Skeletal muscle satellite cell (primary cell): ENCODE results near the gene NIPBL.
"Not testable (repeated sequence)": the region's sequence is repeated elsewhere in the genome, so short reads cannot be mapped to it uniquely, and the experiment has no call there.

ENCODE experiments used
- H3K27me3 ChIP-seq: 2 replicates; pipeline ENCODE4 v1.7.0; 2013; ENCODE audit warnings: low read length; ENCODE audit not compliant: control insufficient read depth, insufficient read depth
- H3K36me3 ChIP-seq: 2 replicates; pipeline ENCODE4 v1.7.0; 2013; ENCODE audit warnings: mild to moderate bottlenecking, control low read depth, low read length; ENCODE audit not compliant: insufficient read depth
- H3K4me1 ChIP-seq: 2 replicates; pipeline ENCODE4 v1.7.0; 2013; ENCODE audit warnings: low read length; ENCODE audit not compliant: control insufficient read depth, insufficient read depth
- H3K4me2 ChIP-seq: 2 replicates; pipeline ENCODE4 v1.7.0; 2013; ENCODE audit warnings: mild to moderate bottlenecking, low read length
- H3K4me3 ChIP-seq: 2 replicates; pipeline ENCODE4 v1.7.0; 2013; ENCODE audit warnings: low read length
- H3K9ac ChIP-seq: 2 replicates; pipeline ENCODE4 v1.7.0; 2013; ENCODE audit warnings: mild to moderate bottlenecking, low read depth, low read length, moderate library complexity
- H3K9me3 ChIP-seq: replicated peaks from 2 replicates; pipeline ENCODE4 v1.7.0; 2013; ENCODE audit warnings: mild to moderate bottlenecking, control low read depth, low read length

Gene NIPBL

GRCh38 chr5:36916614-36917013, 40.0 kb downstream of the NIPBL start:
- not testable (repeated sequence) for H3K27me3 ChIP-seq, H3K4me3 ChIP-seq, H3K36me3 ChIP-seq, H3K4me1 ChIP-seq, H3K9ac ChIP-seq, H3K9me3 ChIP-seq, H3K4me2 ChIP-seq

- not testable (repeated sequence) for H3K4me2 ChIP-seq, H3K4me1 ChIP-seq, H3K36me3 ChIP-seq, H3K4me3 ChIP-seq, H3K27me3 ChIP-seq, H3K9ac ChIP-seq, H3K9me3 ChIP-seq
Measured at GRCh38 chr5:36917358-36917757, 40.8 kb downstream of the NIPBL start.

- no peaks in the 10 kb centered on the region for H3K9me3 ChIP-seq
- H3K27me3 ChIP-seq, result no peaks in the 10 kb centered on the region
- H3K4me2 ChIP-seq, result no peak overlapping the region
- no peak overlapping the region for H3K9ac ChIP-seq
- no peak overlapping the region for H3K4me3 ChIP-seq
- H3K4me1 ChIP-seq, result peaks cover 5% of the 10 kb centered on the region
- H3K36me3 ChIP-seq, result no peaks in the 10 kb centered on the region
Measured at GRCh38 chr5:36919238-36919637, 42.7 kb downstream of the NIPBL start.

- H3K9me3 ChIP-seq, result no peaks in the 10 kb centered on the region
- H3K27me3 ChIP-seq, result no peaks in the 10 kb centered on the region
- no peak overlapping the region for H3K9ac ChIP-seq
- peaks cover 5% of the 10 kb centered on the region for H3K4me1 ChIP-seq
- H3K4me3 ChIP-seq, result no peak overlapping the region
- H3K4me2 ChIP-seq, result no peak overlapping the region
- no peaks in the 10 kb centered on the region for H3K36me3 ChIP-seq
Measured at GRCh38 chr5:36919650-36920049, 43.1 kb downstream of the NIPBL start.

- H3K4me1 ChIP-seq, result peaks cover 16% of the 10 kb centered on the region
- no peak overlapping the region for H3K4me3 ChIP-seq
- peak overlapping the region; percentile 41 for H3K4me2 ChIP-seq
- H3K9me3 ChIP-seq, result no peaks in the 10 kb centered on the region
- no peaks in the 10 kb centered on the region for H3K27me3 ChIP-seq
- H3K36me3 ChIP-seq, result no peaks in the 10 kb centered on the region
- no peak overlapping the region for H3K9ac ChIP-seq
Measured at GRCh38 chr5:36928947-36929346, 52.4 kb downstream of the NIPBL start.

- Histone ChIP-seq H3K27me3 (no peaks in the 10 kb centered on the region), H3K36me3 (no peaks in the 10 kb centered on the region), H3K9me3 (no peaks in the 10 kb centered on the region), H3K9ac (no peak overlapping the region), H3K4me2 (no peak overlapping the region), H3K4me1 (peaks cover 16% of the 10 kb centered on the region), H3K4me3 (no peak overlapping the region)
Measured at GRCh38 chr5:36929438-36929837, 52.9 kb downstream of the NIPBL start.

- no peak overlapping the region for H3K4me3 ChIP-seq
- H3K4me2 ChIP-seq, result no peak overlapping the region
- no peaks in the 10 kb centered on the region for H3K36me3 ChIP-seq
- H3K9me3 ChIP-seq, result no peaks in the 10 kb centered on the region
- no peak overlapping the region for H3K9ac ChIP-seq
- no peaks in the 10 kb centered on the region for H3K27me3 ChIP-seq
- peaks cover 16% of the 10 kb centered on the region for H3K4me1 ChIP-seq
Measured at GRCh38 chr5:36932056-36932455, 55.5 kb downstream of the NIPBL start.

GRCh38 chr5:36932699-36933098, 56.1 kb downstream of the NIPBL start:
- H3K9me3 ChIP-seq, result no peaks in the 10 kb centered on the region
- no peaks in the 10 kb centered on the region for H3K36me3 ChIP-seq
- H3K4me1 ChIP-seq, result peaks cover 16% of the 10 kb centered on the region
- H3K4me2 ChIP-seq, result no peak overlapping the region
- H3K4me3 ChIP-seq, result no peak overlapping the region
- H3K27me3 ChIP-seq, result no peaks in the 10 kb centered on the region
- no peak overlapping the region for H3K9ac ChIP-seq

GRCh38 chr5:36934740-36935356, 58.3 kb downstream of the NIPBL start:
- Histone ChIP-seq H3K4me3 (no peak overlapping the region), H3K9me3 (no peaks in the 10 kb centered on the region), H3K4me1 (peaks cover 4% of the 10 kb centered on the region), H3K27me3 (no peaks in the 10 kb centered on the region), H3K9ac (no peak overlapping the region), H3K36me3 (no peaks in the 10 kb centered on the region), H3K4me2 (no peak overlapping the region)

- H3K4me3 ChIP-seq, result no peak overlapping the region
- H3K4me2 ChIP-seq, result no peak overlapping the region
- no peaks in the 10 kb centered on the region for H3K9me3 ChIP-seq
- H3K4me1 ChIP-seq, result peaks cover 10% of the 10 kb centered on the region
- no peak overlapping the region for H3K9ac ChIP-seq
- H3K27me3 ChIP-seq, result no peaks in the 10 kb centered on the region
- H3K36me3 ChIP-seq, result no peaks in the 10 kb centered on the region
Measured at GRCh38 chr5:36935805-36936204, 59.2 kb downstream of the NIPBL start.

- H3K27me3 ChIP-seq, result no peaks in the 10 kb centered on the region
Measured at GRCh38 chr5:36936309-36936708, 59.7 kb downstream of the NIPBL start.

GRCh38 chr5:36938129-36938528, 61.6 kb downstream of the NIPBL start:
- Histone ChIP-seq H3K9ac (no peak overlapping the region), H3K4me1 (peaks cover 10% of the 10 kb centered on the region), H3K27me3 (no peaks in the 10 kb centered on the region), H3K36me3 (no peaks in the 10 kb centered on the region), H3K4me2 (no peak overlapping the region), H3K4me3 (no peak overlapping the region), H3K9me3 (no peaks in the 10 kb centered on the region)

More at GRCh38 chr5:36936309-36936708, 59.7 kb downstream of the NIPBL start:
- peaks cover 10% of the 10 kb centered on the region for H3K4me1 ChIP-seq
- H3K4me2 ChIP-seq, result no peak overlapping the region
- H3K9me3 ChIP-seq, result no peaks in the 10 kb centered on the region
- H3K4me3 ChIP-seq, result no peak overlapping the region
- no peak overlapping the region for H3K9ac ChIP-seq
- H3K36me3 ChIP-seq, result no peaks in the 10 kb centered on the region
